Fibroblast of skin of back (primary cell): ENCODE data around the gene DGKE.

Experiments used
- DNase-seq: peaks from one replicate; pipeline ENCODE4 v3.0.0-alpha.2; 2013

The DGKE gene

GRCh38 chr17:56850591-56850990 lies 16.6 kb downstream of the DGKE start:
- no peak for DNase-seq

GRCh38 chr17:56851008-56851407 lies 17.1 kb downstream of the DGKE start:
- no peak for DNase-seq

- DNase-seq, result no peak
Observed at GRCh38 chr17:56861899-56862298, 27.9 kb downstream of the DGKE start.

- DNase-seq, result no peak
Observed at GRCh38 chr17:56863974-56864373, 30.0 kb downstream of the DGKE start.

- DNase-seq, result no peak
Observed at GRCh38 chr17:56866076-56866475, 32.1 kb downstream of the DGKE start.

- no peak for DNase-seq
Observed at GRCh38 chr17:56866496-56866895, 32.5 kb downstream of the DGKE start.

- DNase-seq, result peak; percentile 36
Observed at GRCh38 chr17:56867948-56868376, 34.0 kb downstream of the DGKE start.

GRCh38 chr17:56868716-56869115 lies 34.8 kb downstream of the DGKE start:
- DNase-seq, result no peak

GRCh38 chr17:56870081-56870651 lies 36.2 kb downstream of the DGKE start:
- DNase-seq, result no peak

- no peak for DNase-seq
Observed at GRCh38 chr17:56876766-56877179, 42.8 kb downstream of the DGKE start.

GRCh38 chr17:56879280-56879679 lies 45.3 kb downstream of the DGKE start:
- no peak for DNase-seq

- DNase-seq, result no peak
Observed at GRCh38 chr17:56880133-56880532, 46.2 kb downstream of the DGKE start.

- no peak for DNase-seq
Observed at GRCh38 chr17:56880571-56880970, 46.6 kb downstream of the DGKE start.

- no peak for DNase-seq
Observed at GRCh38 chr17:56881685-56882295, 47.8 kb downstream of the DGKE start.

- DNase-seq, result no peak
Observed at GRCh38 chr17:56883616-56884015, 49.7 kb downstream of the DGKE start.

- no peak for DNase-seq
Observed at GRCh38 chr17:56884483-56885311, 50.7 kb downstream of the DGKE start.

GRCh38 chr17:56885312-56885657 lies 51.3 kb downstream of the DGKE start:
- DNase-seq, result no peak

- DNase-seq, result no peak
Observed at GRCh38 chr17:56886288-56886731, 52.4 kb downstream of the DGKE start.

- no peak for DNase-seq
Observed at GRCh38 chr17:56887105-56887504, 53.2 kb downstream of the DGKE start.

GRCh38 chr17:56887552-56888467 lies 53.9 kb downstream of the DGKE start:
- DNase-seq, result no peak

- DNase-seq, result no peak
Observed at GRCh38 chr17:56890390-56890789, 56.4 kb downstream of the DGKE start.

- DNase-seq, result no peak
Observed at GRCh38 chr17:56890906-56891674, 57.1 kb downstream of the DGKE start.
